GM11168 (cell line): Measurements from ENCODE around the gene FBXW4.

Experiments used
- in situ Hi-C: fragments of 300-500 bp; cut with MboI; formaldehyde crosslinking; loops from one replicate; pipeline ENCODE4 v1.12.0; 2022; ENCODE audit warnings: low sequenced_read_pairs; ENCODE audit not compliant: unreplicated experiment

Gene FBXW4

GRCh38 chr10:101704331-101704730 lies 9.4 kb upstream of the FBXW4 start:
- in situ Hi-C loops = no loop called here

- in situ Hi-C loops = no loop called here
These were observed 1.7 kb upstream of the FBXW4 start for GRCh38 chr10:101696632-101697031.

- in situ Hi-C loops = no loop called here
These were observed 477 bp upstream of the FBXW4 start for GRCh38 chr10:101695404-101695890.

- in situ Hi-C loops = no loop called here
These were observed 844 bp downstream of the FBXW4 start for GRCh38 chr10:101693978-101694673.

- in situ Hi-C loops = no loop called here
These were observed 1.4 kb downstream of the FBXW4 start for GRCh38 chr10:101693651-101693977.

GRCh38 chr10:101691081-101691480 lies 3.9 kb downstream of the FBXW4 start:
- in situ Hi-C loops = no loop called here

- in situ Hi-C loops = no loop called here
These were observed 4.5 kb downstream of the FBXW4 start for GRCh38 chr10:101690461-101690860.

- in situ Hi-C loops = no loop called here
These were observed 7.8 kb downstream of the FBXW4 start for GRCh38 chr10:101687071-101687658.

- in situ Hi-C loops = no loop called here
These were observed 8.6 kb downstream of the FBXW4 start for GRCh38 chr10:101686133-101686925.

- in situ Hi-C loops = no loop called here
These were observed 10.2 kb downstream of the FBXW4 start for GRCh38 chr10:101684782-101685181.

GRCh38 chr10:101683276-101683675 lies 11.7 kb downstream of the FBXW4 start:
- in situ Hi-C loops = no loop called here

GRCh38 chr10:101682172-101682825 lies 12.7 kb downstream of the FBXW4 start:
- in situ Hi-C loops = no loop called here

- in situ Hi-C loops = no loop called here
These were observed 18.4 kb downstream of the FBXW4 start for GRCh38 chr10:101676565-101676964.

GRCh38 chr10:101675115-101675514 lies 19.9 kb downstream of the FBXW4 start:
- in situ Hi-C loops = no loop called here

GRCh38 chr10:101672536-101672935 lies 22.4 kb downstream of the FBXW4 start:
- in situ Hi-C loops = no loop called here

GRCh38 chr10:101671453-101671852 lies 23.5 kb downstream of the FBXW4 start:
- in situ Hi-C loops = no loop called here

- in situ Hi-C loops = no loop called here
These were observed 24.3 kb downstream of the FBXW4 start for GRCh38 chr10:101670635-101671034.

GRCh38 chr10:101669181-101669580 lies 25.8 kb downstream of the FBXW4 start:
- in situ Hi-C loops = no loop called here

GRCh38 chr10:101668566-101668965 lies 26.4 kb downstream of the FBXW4 start:
- in situ Hi-C loops = no loop called here

GRCh38 chr10:101666083-101666482 lies 28.9 kb downstream of the FBXW4 start:
- in situ Hi-C loops = no loop called here

GRCh38 chr10:101663097-101663496 lies 31.9 kb downstream of the FBXW4 start:
- in situ Hi-C loops = no loop called here
